NCI-H345 treated with DMSO at 0.1 percent for 48 hours (cell line): ENCODE results near the gene CLDN9.
A peak's percentile ranks its signal among the peaks of the same experiment; 100 is the strongest.
"Not testable (repeated sequence)": the region's sequence is repeated elsewhere in the genome, so short reads cannot be mapped to it uniquely, and the experiment has no call there.

Experiments
- DNase-seq: peaks from one replicate; lab custom pipeline; 2025; ENCODE audit not compliant: unreplicated experiment; lab: John Stamatoyannopoulos, UW

Gene CLDN9

DNA sequence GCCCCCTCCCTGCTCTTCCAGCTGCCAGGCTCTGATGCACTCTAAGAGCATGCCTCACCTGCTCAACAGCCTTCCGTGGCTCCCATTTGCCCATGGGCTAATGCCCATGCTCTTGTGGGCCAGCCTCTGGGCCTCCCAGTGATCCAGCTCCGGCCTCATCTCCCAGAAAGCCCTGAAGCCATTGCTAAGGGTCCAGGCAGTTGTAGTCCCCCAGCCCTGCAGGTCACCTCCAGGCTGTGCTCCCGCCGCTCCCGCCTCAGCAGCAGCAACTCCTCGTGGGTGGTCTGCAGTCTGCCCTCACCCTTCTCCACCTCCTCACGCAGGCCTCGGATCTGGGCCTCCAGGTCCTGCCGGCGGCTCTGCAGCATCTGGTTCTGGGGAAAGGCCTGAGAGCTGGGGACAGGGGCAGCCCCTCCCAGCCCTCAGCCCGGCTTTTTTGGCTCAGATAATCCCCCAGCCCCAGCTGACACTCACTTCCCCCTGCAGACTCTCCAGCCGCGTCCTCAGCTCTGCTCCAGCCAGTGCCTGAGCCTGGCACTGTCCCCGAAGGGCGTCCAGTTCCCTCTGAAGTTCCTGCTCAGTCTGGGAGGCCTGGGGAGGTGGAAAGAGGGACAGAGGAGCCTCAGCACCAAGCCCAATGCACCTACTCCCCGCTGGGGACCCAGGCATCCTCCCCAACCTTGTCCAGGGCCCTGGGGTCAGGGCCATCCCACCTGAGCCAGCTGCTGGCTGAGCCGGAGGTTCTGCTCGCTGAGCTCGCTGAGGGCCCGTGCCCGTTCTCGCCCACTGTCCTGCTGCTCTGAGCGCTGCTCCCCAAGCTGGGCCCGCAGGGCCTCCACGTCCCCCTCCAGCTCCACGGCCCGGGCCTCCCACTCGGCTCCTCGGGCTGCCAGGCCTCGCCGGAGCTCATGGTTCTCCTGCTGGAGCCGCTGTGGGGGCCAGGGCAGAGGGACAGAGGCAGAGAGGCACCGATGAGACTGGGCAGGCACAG lies 17.8 kb downstream of the CLDN9 start:
- DNase-seq = no peak

DNA sequence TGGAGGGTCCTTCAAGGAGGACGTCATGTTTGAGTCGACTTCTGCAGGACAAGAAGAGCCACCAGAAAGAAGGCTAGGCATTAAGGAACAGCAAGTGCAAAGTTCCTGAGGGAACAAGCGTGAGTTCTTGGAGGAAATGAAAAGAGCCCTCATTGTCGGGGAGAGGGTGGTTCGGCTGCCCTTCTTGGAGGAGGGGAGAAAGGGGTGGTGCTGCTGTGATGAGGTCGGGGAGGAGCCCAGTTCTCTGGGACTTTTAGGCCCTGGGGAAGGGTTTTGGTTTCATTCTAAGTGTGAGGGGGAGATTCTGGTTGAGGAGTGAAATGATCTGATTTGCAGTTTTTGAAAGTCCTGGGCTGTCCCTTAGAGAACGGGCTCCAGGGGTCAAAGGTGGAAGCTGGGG lies 19.9 kb downstream of the CLDN9 start:
- DNase-seq = no peak

GRCh38 chr16:3035289-3035971 lies 22.7 kb downstream of the CLDN9 start:
- DNase-seq = no peak

DNA sequence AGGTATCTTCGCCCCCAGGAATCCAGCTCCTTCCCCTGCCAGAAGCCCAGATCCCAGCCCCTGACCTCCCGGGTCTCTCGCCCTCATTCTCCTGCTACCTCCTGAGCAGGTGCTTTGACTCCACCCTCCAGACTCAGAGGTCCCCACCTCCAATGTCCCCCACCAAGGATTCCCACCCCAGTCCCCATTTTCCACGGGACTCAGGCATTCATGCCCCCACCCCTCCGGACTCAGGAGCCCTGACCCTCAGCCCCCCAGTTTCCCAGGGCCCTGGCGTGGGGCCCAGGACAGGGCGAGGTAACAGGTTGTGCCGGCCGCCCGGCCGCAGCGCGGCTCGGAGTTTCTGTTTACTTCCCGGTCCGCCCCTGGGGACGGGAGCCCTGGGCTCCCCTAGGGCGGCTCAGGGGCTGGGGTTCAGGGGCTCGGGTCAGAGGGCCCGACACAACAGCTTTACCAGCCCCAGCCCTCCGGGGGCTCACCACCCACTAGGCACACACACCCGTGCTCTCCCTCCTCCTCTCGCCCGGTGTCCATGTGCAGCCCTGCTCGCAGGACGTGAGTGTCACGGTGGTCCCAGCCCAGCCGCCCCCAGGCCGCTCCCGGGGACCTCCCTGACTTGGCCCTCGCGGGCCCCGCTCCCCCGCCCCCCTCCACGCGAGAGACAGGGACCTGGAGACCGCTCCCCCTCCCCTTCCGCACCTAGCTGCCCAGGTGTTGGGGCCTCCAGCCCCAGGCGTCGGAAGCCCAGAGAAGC lies 23.4 kb downstream of the CLDN9 start:
- DNase-seq = no peak

DNA sequence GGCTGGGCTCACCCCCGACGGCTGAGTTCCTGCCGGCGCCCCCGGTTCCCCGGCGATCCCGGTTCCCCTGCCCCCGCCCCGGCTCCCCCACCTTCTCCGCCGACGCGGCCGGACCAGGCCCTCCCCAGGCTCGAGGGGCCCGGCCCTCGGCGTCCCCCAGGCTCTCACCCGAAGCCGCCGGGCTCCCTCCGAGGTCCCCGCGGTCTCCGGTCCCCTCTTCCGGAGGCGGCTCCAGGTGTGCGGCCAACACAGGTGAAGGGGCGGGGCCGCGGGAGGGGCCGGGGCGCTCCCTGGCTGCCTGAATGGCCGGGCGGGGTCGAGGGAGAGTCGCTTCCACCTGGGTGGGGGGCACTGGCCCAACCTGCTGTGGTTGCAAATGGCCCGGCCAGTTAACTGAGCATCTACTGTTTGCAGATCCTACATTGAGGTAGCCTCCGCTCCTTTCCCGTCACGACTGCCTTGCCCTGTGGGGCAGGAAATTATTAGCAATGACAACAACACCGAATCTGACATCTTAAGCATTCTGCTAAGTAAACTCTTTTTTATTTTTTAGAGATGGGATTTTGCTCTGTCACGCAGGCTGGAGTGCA lies 24.1 kb downstream of the CLDN9 start, which contains the start of gene BICDL2:
Gene BICDL2, minus strand, starts transcription at position 219 of the 590 bp plus-strand sequence. CDS start 1,448 bp downstream, outside the sequence.
- no peak for DNase-seq

DNA sequence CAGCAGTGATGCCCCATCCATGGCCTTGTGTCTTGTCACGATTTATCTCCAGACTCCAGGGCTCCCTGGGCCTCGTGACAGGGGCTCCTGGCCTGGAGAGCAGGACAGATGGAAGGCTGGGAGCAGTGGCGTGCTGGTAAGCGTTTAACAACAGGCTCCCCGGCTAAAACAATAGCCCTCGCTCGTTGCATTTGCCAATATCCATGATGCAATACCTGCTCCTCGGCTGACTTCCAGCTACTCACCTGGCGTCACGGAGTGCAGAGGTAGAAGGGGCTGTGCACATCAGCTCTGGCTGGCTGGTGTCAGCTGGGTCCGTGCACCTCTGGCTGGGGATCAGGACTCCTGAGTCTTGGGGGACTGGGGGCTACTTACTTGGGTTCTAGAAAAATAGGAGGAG lies 25.5 kb downstream of the CLDN9 start:
- peak; percentile 46 for DNase-seq

DNA sequence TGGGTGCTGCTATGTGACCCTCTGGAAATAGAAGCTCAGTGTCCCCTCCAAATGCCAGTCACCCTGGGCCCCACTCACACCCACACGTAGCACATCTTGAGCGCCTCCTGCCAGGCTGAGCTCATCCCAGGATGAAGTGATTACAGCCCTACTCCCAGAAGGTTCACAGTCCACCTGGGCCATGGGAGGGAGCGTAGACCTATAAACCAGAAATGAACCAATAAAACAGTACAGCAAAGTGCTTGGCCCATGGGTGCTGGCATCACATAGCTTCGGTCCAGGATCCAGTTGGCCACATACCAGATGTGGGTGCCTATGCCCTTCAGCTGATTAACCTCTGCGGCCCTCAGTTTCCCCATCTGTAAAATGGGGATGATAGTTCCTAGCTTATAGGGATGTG lies 26.2 kb downstream of the CLDN9 start:
- DNase-seq = no peak

- no peak for DNase-seq
These were observed 29.7 kb downstream of the CLDN9 start for GRCh38 chr16:3042376-3042775.

GRCh38 chr16:3044708-3045107 lies 32.0 kb downstream of the CLDN9 start:
- DNase-seq = no peak

- no peak for DNase-seq
These were observed 33.3 kb downstream of the CLDN9 start, which contains the start of gene MMP25 for GRCh38 chr16:3045758-3046640. TSS of gene MMP25 (plus strand) at chr16:3046561. CDS start at chr16:3046918, 357 bp downstream.

DNA sequence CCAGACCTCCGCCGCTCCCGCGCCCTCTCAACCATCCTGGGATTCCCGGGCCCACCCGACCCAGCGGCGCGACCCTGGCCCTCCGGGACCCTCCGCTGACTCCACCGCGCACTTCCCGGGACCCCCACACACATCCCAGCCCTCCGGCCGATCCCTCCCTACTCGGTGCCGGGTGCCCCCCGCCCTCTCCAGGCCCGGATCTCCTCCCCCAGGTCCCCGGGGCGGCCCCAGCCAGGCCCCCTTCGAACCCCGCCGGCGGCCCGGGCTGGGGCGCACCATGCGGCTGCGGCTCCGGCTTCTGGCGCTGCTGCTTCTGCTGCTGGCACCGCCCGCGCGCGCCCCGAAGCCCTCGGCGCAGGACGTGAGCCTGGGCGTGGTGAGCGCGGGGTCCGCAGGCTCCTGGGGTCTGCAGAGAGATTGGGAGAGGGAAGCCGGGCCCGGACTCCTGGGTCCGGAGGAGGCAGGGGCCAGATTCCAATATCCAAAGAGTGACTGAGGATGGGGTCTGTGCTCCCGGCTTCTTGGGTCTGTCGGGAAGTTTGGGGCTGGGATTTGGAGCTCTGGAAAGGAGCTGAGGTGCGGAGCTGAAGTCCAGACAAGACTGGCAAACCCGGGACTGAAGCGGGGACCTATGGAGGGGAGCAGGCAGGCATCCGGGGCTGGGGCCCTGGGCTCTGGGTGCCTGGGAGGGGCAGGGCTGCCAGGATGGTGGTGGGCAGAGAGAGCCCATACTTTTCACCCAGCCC lies 34.1 kb downstream of the CLDN9 start:
- no peak for DNase-seq

DNA sequence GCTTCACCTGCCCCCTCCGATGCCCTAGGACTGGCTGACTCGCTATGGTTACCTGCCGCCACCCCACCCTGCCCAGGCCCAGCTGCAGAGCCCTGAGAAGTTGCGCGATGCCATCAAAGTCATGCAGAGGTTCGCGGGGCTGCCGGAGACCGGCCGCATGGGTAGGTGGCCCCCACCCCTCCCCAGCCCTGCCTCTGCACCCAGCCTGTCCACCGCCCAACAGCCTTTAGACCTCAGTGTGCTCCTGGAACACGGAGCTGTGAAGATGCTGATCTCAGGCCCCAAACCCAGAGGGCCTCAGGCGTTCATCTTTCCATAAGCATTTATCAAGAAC lies 34.6 kb downstream of the CLDN9 start:
- no peak for DNase-seq

- no peak for DNase-seq
These were observed 37.3 kb downstream of the CLDN9 start for GRCh38 chr16:3049921-3050481.

DNA sequence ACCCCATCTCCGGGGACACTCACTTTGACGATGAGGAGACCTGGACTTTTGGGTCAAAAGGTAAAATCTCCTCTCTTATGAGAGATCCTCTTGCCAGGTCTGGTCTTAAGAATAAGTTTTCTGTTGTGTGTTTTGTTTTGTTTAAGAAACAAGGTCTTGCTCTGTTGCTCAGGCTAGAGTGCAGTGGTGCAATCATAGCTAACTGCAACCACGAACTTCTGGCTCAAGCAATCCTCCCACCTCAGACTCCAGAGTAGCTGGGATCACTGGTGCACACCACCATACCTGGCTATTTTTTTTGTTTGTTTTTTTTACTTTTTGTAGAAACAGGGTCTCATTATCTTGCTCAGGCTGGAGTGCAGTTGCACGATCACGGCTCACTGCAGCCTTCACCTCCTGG lies 37.8 kb downstream of the CLDN9 start:
- no peak for DNase-seq

DNA sequence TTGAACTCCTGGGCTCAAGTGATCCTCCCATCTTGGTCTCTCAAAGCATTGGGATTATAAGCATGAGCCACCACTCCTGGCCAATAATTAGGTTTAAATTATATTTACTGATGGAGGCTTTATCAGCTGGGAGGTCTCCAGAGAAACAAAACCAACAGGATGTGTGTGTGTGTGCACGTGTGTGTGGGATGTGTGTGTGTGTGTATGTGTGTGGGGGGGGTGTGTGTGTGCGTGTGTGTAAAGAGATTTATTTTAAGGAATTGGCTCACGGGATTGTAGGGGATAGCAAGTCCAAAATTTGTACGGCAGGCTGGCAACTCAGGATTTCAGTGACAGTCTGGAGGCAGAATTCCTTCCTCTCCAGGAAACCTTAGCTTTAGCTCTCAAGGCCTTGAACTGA lies 38.3 kb downstream of the CLDN9 start:
- DNase-seq = no peak

DNA sequence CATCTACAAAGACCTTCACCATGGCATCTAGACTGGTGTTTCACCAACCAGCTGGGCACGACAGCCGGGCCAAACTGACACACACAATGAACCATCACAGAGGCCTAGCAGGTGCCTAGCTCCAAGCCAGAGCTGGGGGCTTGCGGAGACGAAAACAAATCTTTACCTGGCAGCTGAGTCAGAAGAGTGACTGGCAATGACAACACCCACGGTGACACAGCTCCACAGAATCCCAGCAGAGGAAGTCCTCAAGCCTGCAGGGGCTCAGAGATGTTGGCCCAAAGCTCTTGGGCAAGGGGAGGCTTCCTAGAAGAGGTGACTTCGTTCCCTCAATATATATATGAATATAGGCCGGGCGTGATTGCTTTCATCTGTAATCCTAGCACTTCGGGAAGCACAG lies 38.8 kb downstream of the CLDN9 start:
- no peak for DNase-seq

- not testable (repeated sequence) for DNase-seq
These were observed 40.0 kb downstream of the CLDN9 start for GRCh38 chr16:3052571-3053329.

DNA sequence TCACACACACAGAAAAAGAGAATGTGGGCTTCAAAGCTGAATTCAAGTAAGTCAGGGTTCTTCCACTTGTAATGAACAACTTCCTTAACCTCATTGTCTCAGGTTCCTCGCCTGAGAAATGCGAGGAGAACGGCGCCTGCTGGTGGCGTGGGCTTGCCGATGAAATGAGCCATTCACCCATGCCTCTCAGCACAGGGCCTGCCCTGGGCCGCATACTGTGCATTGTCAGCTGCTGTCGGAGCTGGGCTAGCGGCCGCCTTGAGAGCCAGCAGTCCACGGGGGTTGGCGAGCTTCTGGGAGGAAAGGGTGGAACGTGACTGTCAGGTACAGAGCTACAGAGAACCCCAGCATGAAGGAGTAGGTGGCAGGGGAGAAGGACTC lies 40.6 kb downstream of the CLDN9 start:
- not testable (repeated sequence) for DNase-seq
